CD4-positive, alpha-beta T cell treated with Interleukin-6 for 4 hours (primary cell): Measurements from ENCODE around the gene NRP1.
A peak's percentile ranks its signal among the peaks of the same experiment; 100 is the strongest.

Experiments
- DNase-seq: peaks from one replicate; pipeline ENCODE4 v3.0.0-alpha.2; 2020; ENCODE audit warnings: mixed read lengths

Gene NRP1

GRCh38 chr10:33347211-33347610 is 12.7 kb upstream of the NRP1 start:
- DNase-seq, result no peak

GRCh38 chr10:33345236-33345635 is 10.8 kb upstream of the NRP1 start:
- no peak for DNase-seq

GRCh38 chr10:33344676-33345075 is 10.2 kb upstream of the NRP1 start:
- no peak for DNase-seq

- DNase-seq, result no peak
Observed at GRCh38 chr10:33341637-33342036, 7.2 kb upstream of the NRP1 start.

GRCh38 chr10:33337326-33337957 is 3.0 kb upstream of the NRP1 start:
- DNase-seq, result no peak

GRCh38 chr10:33336582-33337325 is 2.3 kb upstream of the NRP1 start:
- no peak for DNase-seq

- DNase-seq, result no peak
Observed at GRCh38 chr10:33335801-33336581, 1.5 kb upstream of the NRP1 start.

GRCh38 chr10:33335551-33335800 is 1.0 kb upstream of the NRP1 start:
- no peak for DNase-seq

- peak; percentile 22 for DNase-seq
Observed at GRCh38 chr10:33334805-33335550, 511 bp upstream of the NRP1 start.

GRCh38 chr10:33333260-33334101 is 986 bp downstream of the NRP1 start:
- peak; percentile 43 for DNase-seq

GRCh38 chr10:33332183-33333065 is 2.0 kb downstream of the NRP1 start:
- no peak for DNase-seq

GRCh38 chr10:33331379-33331694 is 3.1 kb downstream of the NRP1 start:
- no peak for DNase-seq

- DNase-seq, result peak; percentile 84
Observed at GRCh38 chr10:33330543-33331378, 3.7 kb downstream of the NRP1 start.

- no peak for DNase-seq
Observed at GRCh38 chr10:33329178-33329577, 5.3 kb downstream of the NRP1 start.

- DNase-seq, result no peak
Observed at GRCh38 chr10:33328253-33328652, 6.2 kb downstream of the NRP1 start.

- no peak for DNase-seq
Observed at GRCh38 chr10:33327751-33328150, 6.7 kb downstream of the NRP1 start.

GRCh38 chr10:33326933-33327332 is 7.5 kb downstream of the NRP1 start:
- no peak for DNase-seq

- DNase-seq, result no peak
Observed at GRCh38 chr10:33325929-33326328, 8.5 kb downstream of the NRP1 start.

GRCh38 chr10:33323721-33324120 is 10.7 kb downstream of the NRP1 start:
- DNase-seq, result no peak

GRCh38 chr10:33321516-33321915 is 13.0 kb downstream of the NRP1 start:
- no peak for DNase-seq

GRCh38 chr10:33320288-33320687 is 14.2 kb downstream of the NRP1 start:
- DNase-seq, result no peak
